Motor neuron (in vitro differentiated cells): ENCODE data around the gene CROCC2. TPM values are rescaled to one million over a fixed set of nuclear protein-coding genes. Genes with fewer than 3 reads are reported as not detected.
A peak's percentile ranks its signal among the peaks of the same experiment; 100 is the strongest.

ENCODE experiments used
- ATAC-seq, 8 experiments: fragments of 200-7000 bp; cut with Tn5 transposase; replicated peaks in 6 of 8; 2 replicates each; pipeline ENCODE4 v1.8.0; 2021; ENCODE audit warnings: mild to moderate bottlenecking in 8 of 8, moderate library complexity in 8 of 8
- H3K27ac ChIP-seq, 2 donors: fragments of 250-450 bp; sonication (Bioruptor Pico); 2 replicates each; pipeline ENCODE4 v1.9.0; 2021; ENCODE audit warnings: antibody characterized with exemption in 2 of 2, mild to moderate bottlenecking in 2 of 2, moderate library complexity in 1 of 2
- H3K4me1 ChIP-seq, 2 donors: fragments of 250-450 bp; sonication (Bioruptor Pico); replicated peaks in 1 of 2; 2 replicates each; pipeline ENCODE4 v1.6.1; 2021; ENCODE audit warnings: antibody characterized with exemption in 2 of 2, mild to moderate bottlenecking in 2 of 2, moderate library complexity in 1 of 2
- H3K4me3 ChIP-seq, 5 donors: fragments of 250-450 bp; sonication (Bioruptor Pico); 2 replicates each; pipeline ENCODE4 v1.9.0; 2021; ENCODE audit warnings: antibody characterized with exemption in 5 of 5, mild to moderate bottlenecking in 5 of 5, moderate library complexity in 4 of 5
- WGBS, 10 experiments: fragments of 450-650 bp; shearing (Covaris generic); methylation state at CpG; one replicate each; pipeline ENCODE4 v1.0.0; 2022; 5-methylcytosine and 5-hydroxymethylcytosine counted together
- in situ Hi-C, 9 experiments: fragments of 400-800 bp; cut with MboI; loops; one replicate each; pipeline ENCODE4 v1.15.0; 2021; ENCODE audit warnings: low sequenced_read_pairs in 9 of 9, low pct_unique_long_range_greater_than_20kb in 2 of 9; ENCODE audit not compliant: unreplicated experiment in 9 of 9
- total RNA-seq, 8 experiments: library from RNA; unstranded; fragments of 300-600 nt; gene quantifications; 2 replicates each; pipeline versions ENCODE4 v1.2.3 to v1.2.4, GENCODE V29; 2022

The CROCC2 gene
- total RNA-seq, 8 experiments from 2014 or later: 0.29 to 3.4 (median 0.64) TPM; not detected in 2

GRCh38 chr2:240990266-240990529 lies 84.1 kb downstream of the CROCC2 start:
- in situ Hi-C loops: no loop called here
- 30 to 100% (median 37%) methylated on average over 1 to 2 of the region's 2 CpGs; no CpG with 5 or more reads in 6 of the 10 experiments for WGBS, 10 experiments
- ATAC-seq: peak in 3 of 8 experiments; percentile 4 to 6 (median 5)

GRCh38 chr2:240990726-240991377 lies 84.7 kb downstream of the CROCC2 start:
- peak in 1 of 8 experiments; percentile 0 for ATAC-seq
- Histone ChIP-seq H3K27ac (peak overlapping the region in 1 of 2 donors; percentile 63), H3K4me1 (peaks cover 16 to 23% of the 10 kb centered on the region in 2 donors), H3K4me3 (no peak overlapping the region)
- in situ Hi-C loops: no loop called here
- 40 to 100% (median 96%) methylated on average over 1 to 3 of the region's 13 CpGs; no CpG with 5 or more reads in 6 of the 10 experiments for WGBS, 10 experiments

More at GRCh38 chr2:240990266-240990529, 84.1 kb downstream of the CROCC2 start:
- H3K27ac ChIP-seq: no peak overlapping the region
- no peak overlapping the region for H3K4me3 ChIP-seq
- peaks cover 16 to 23% of the 10 kb centered on the region in 2 donors for H3K4me1 ChIP-seq

GRCh38 chr2:240991378-240992263 lies 85.5 kb downstream of the CROCC2 start:
- no peak overlapping the region for H3K4me3 ChIP-seq
- peak; percentile 79 to 93 (median 89) for ATAC-seq
- WGBS, 10 experiments: 0 to 100% (median 44%) methylated on average over 1 to 14 of the region's 33 CpGs; no CpG with 5 or more reads in 6 of the 10 experiments
- H3K27ac ChIP-seq: peak overlapping the region; percentile 63 to 70
- in situ Hi-C loops: no loop called here
- H3K4me1 ChIP-seq: peaks cover 16 to 22% of the 10 kb centered on the region in 2 donors

GRCh38 chr2:240992572-240993291 lies 86.6 kb downstream of the CROCC2 start:
- in situ Hi-C loops: no loop called here
- peak in 4 of 8 experiments; percentile 5 to 13 (median 10) for ATAC-seq
- Histone ChIP-seq H3K27ac (no peak overlapping the region), H3K4me1 (peaks cover 16 to 20% of the 10 kb centered on the region in 2 donors), H3K4me3 (no peak overlapping the region)
- WGBS, 10 experiments: 7 to 100% (median 48%) methylated on average over 1 to 7 of the region's 20 CpGs; no CpG with 5 or more reads in 2 of the 10 experiments

GRCh38 chr2:240993446-240994170 lies 87.5 kb downstream of the CROCC2 start:
- ATAC-seq: no peak
- no peak overlapping the region for H3K4me3 ChIP-seq
- in situ Hi-C loops: no loop called here
- H3K27ac ChIP-seq: no peak overlapping the region
- H3K4me1 ChIP-seq: peaks cover 16 to 22% of the 10 kb centered on the region in 2 donors
- WGBS, 10 experiments: 8 to 100% (median 88%) methylated on average over 1 to 11 of the region's 19 CpGs; no CpG with 5 or more reads in 5 of the 10 experiments

- WGBS, 10 experiments: 20 to 94% (median 90%) methylated on average over 1 to 3 of the region's 16 CpGs; no CpG with 5 or more reads in 5 of the 10 experiments
- no peak overlapping the region for H3K27ac ChIP-seq
These were observed 88.2 kb downstream of the CROCC2 start for GRCh38 chr2:240994171-240994896.

GRCh38 chr2:240995041-240996021 lies 89.2 kb downstream of the CROCC2 start:
- Histone ChIP-seq H3K4me1 (peaks cover 16 to 22% of the 10 kb centered on the region in 2 donors), H3K27ac (no peak overlapping the region), H3K4me3 (no peak overlapping the region)
- WGBS, 10 experiments: 33 to 100% (median 86%) methylated on average over 1 to 6 of the region's 24 CpGs; no CpG with 5 or more reads in 2 of the 10 experiments
- in situ Hi-C loops: no loop called here
- ATAC-seq: no peak

More at GRCh38 chr2:240994171-240994896, 88.2 kb downstream of the CROCC2 start:
- in situ Hi-C loops: no loop called here
- no peak for ATAC-seq
- Histone ChIP-seq H3K4me3 (no peak overlapping the region), H3K4me1 (peaks cover 16 to 22% of the 10 kb centered on the region in 2 donors)

GRCh38 chr2:240996161-240996833 lies 90.2 kb downstream of the CROCC2 start:
- Histone ChIP-seq H3K4me1 (peaks cover 12 to 20% of the 10 kb centered on the region in 2 donors), H3K27ac (no peak overlapping the region)
- in situ Hi-C loops: no loop called here

GRCh38 chr2:240996834-240997140 lies 90.7 kb downstream of the CROCC2 start:
- no peak overlapping the region for H3K4me3 ChIP-seq
- no peak for ATAC-seq
- WGBS, 10 experiments: 75 to 100% (median 83%) methylated on average over 1 to 6 of the region's 13 CpGs; no CpG with 5 or more reads in 7 of the 10 experiments
- peaks cover 7 to 15% of the 10 kb centered on the region in 2 donors for H3K4me1 ChIP-seq
- in situ Hi-C loops: no loop called here
- no peak overlapping the region for H3K27ac ChIP-seq

More at GRCh38 chr2:240996161-240996833, 90.2 kb downstream of the CROCC2 start:
- no peak for ATAC-seq
- H3K4me3 ChIP-seq: no peak overlapping the region
- 62 to 100% (median 77%) methylated on average over 1 to 9 of the region's 19 CpGs; no CpG with 5 or more reads in 4 of the 10 experiments for WGBS, 10 experiments

GRCh38 chr2:240997141-240997855 lies 91.2 kb downstream of the CROCC2 start:
- peaks cover 2 to 12% of the 10 kb centered on the region in 2 donors for H3K4me1 ChIP-seq
- in situ Hi-C loops: no loop called here
- H3K4me3 ChIP-seq: no peak overlapping the region

More at GRCh38 chr2:240997141-240997855, 91.2 kb downstream of the CROCC2 start:
- no peak overlapping the region for H3K27ac ChIP-seq
- 40 to 73% (median 60%) methylated on average over 1 to 8 of the region's 16 CpGs; no CpG with 5 or more reads in 3 of the 10 experiments for WGBS, 10 experiments
- peak in 1 of 8 experiments; percentile 1 for ATAC-seq
